NB4 (cell line): Measurements from ENCODE around the gene KCNK15.

Experiments used
- DNase-seq: peaks from one replicate; pipeline ENCODE4 v3.0.0; 2010; ENCODE audit warnings: low read depth
- H3K4me3 ChIP-seq: one replicate; pipeline ENCODE4 v1.5.1; 2011; ENCODE audit warnings: mild to moderate bottlenecking, low read depth, low read length, moderate library complexity
- CTCF ChIP-seq: IDR thresholded peaks from one replicate; pipeline ENCODE4 v1.5.1; 2012; ENCODE audit warnings: low read depth, low read length
- MAX ChIP-seq: IDR thresholded peaks from 2 replicates; pipeline ENCODE4 v1.6.1; 2011; ENCODE audit warnings: low read depth, low read length
- MYC ChIP-seq: IDR thresholded peaks from 2 replicates; pipeline ENCODE4 v1.6.1; 2011; ENCODE audit warnings: low read depth, low read length
- POLR2A ChIP-seq: IDR thresholded peaks from 2 replicates; pipeline ENCODE4 v1.6.1; 2011; ENCODE audit warnings: mild to moderate bottlenecking; ENCODE audit not compliant: insufficient read length; ENCODE audit errors: extremely low read depth

Gene KCNK15

GRCh38 chr20:44781118-44781517, 35.5 kb downstream of the KCNK15 start:
- DNase-seq, result no peak
- TF ChIP-seq POLR2A, result no peak
- TF ChIP-seq CTCF, result no peak
- no peak for TF ChIP-seq MYC
- no peak for TF ChIP-seq MAX
- H3K4me3 ChIP-seq, result no peak overlapping the region

- DNase-seq, result no peak
- H3K4me3 ChIP-seq, result no peak overlapping the region
- TF ChIP-seq MAX (no peak), MYC (no peak), CTCF (no peak), POLR2A (no peak)
These were observed 36.1 kb downstream of the KCNK15 start for GRCh38 chr20:44781791-44782190.

GRCh38 chr20:44784688-44785087, 39.0 kb downstream of the KCNK15 start:
- no peak overlapping the region for H3K4me3 ChIP-seq
- no peak for DNase-seq
- TF ChIP-seq CTCF (no peak), MAX (no peak), POLR2A (no peak), MYC (no peak)

GRCh38 chr20:44785768-44786167, 40.1 kb downstream of the KCNK15 start:
- DNase-seq, result no peak
- TF ChIP-seq MYC (no peak), CTCF (no peak), POLR2A (no peak), MAX (no peak)
- no peak overlapping the region for H3K4me3 ChIP-seq

- DNase-seq, result no peak
- TF ChIP-seq MAX, result no peak
- no peak for TF ChIP-seq POLR2A
- no peak for TF ChIP-seq MYC
- no peak for TF ChIP-seq CTCF
- no peak overlapping the region for H3K4me3 ChIP-seq
These were observed 41.6 kb downstream of the KCNK15 start for GRCh38 chr20:44787299-44787698.
